ENCODE results near the gene SH3BP4. TPM values are rescaled to one million over a fixed set of nuclear protein-coding genes. Genes with fewer than 3 reads are reported as not detected.

Gene SH3BP4
- total and polyA plus RNA-seq, 10 of the 15 experiments (the other 5 are each of a cell fraction or from before 2014, with no cell fraction given) = 0.03 to 0.36 TPM; not detected in 8

GRCh38 chr2:234939996-234940395 lies 11.8 kb upstream of the SH3BP4 start (continued):
- no peak for TF ChIP-seq CBX3 (IDR thresholded peaks at IDR 0.05; ENCODE audit: borderline replicate concordance, low read depth)
- TF ChIP-seq ZZZ3 (IDR thresholded peaks at IDR 0.05; ENCODE audit: control insufficient read depth, insufficient read length, low read depth) = no peak
- TF ChIP-seq FOXM1 (IDR thresholded peaks at IDR 0.05; ENCODE audit: low read depth, low read length) = no peak
- no peak for TF ChIP-seq RELA (IDR thresholded peaks at IDR 0.05; ENCODE audit: borderline replicate concordance, partially characterized antibody)
- no peak for TF ChIP-seq ZSCAN29 (IDR thresholded peaks at IDR 0.05)

GRCh38 chr2:234940527-234940926 lies 11.3 kb upstream of the SH3BP4 start:
- Histone ChIP-seq H3K9ac (ENCODE audit: control insufficient read depth, insufficient read depth, low read length) (no peak overlapping the region), H3K27me3 (replicated peaks in 1 of 2; ENCODE audit: control insufficient read depth in 2 of 2, insufficient read depth in 2 of 2, low read length in 1 of 2) (no peaks in the 10 kb centered on the region), H3K4me2 (ENCODE audit: control insufficient read depth, insufficient read depth) (no peak overlapping the region), H3K79me2 (ENCODE audit: control insufficient read depth, insufficient read depth, low read length) (no peaks in the 10 kb centered on the region), H3K4me3 (no peak overlapping the region), H3K4me1 (ENCODE audit: control insufficient read depth, insufficient read depth, low read length) (no peaks in the 10 kb centered on the region), H3K9me3 (replicated peaks; ENCODE audit: control insufficient read depth, insufficient read depth, low read length) (no peaks in the 10 kb centered on the region), H3K27ac (ENCODE audit: control insufficient read depth, insufficient read depth) (no peak overlapping the region), H4K20me1 (ENCODE audit: control insufficient read depth, insufficient read depth) (no peaks in the 10 kb centered on the region), H3K36me3 (ENCODE audit: control insufficient read depth in 2 of 2, insufficient read depth in 2 of 2, low read length in 1 of 2) (no peaks in the 10 kb centered on the region), H2AFZ (ENCODE audit: control insufficient read depth, low read depth, low read length) (no peak overlapping the region)
- no peak for ATAC-seq
- FAIRE-seq = no peak
- no peak for TF ChIP-seq EZH2 (IDR thresholded peaks at IDR 0.05; ENCODE audit: borderline replicate concordance, control insufficient read depth, low read depth, low read length)
- TF ChIP-seq CEBPB (IDR thresholded peaks at IDR 0.05; ENCODE audit: borderline replicate concordance in 1 of 2, low read depth in 2 of 2, low read length in 2 of 2) = no peak
- TF ChIP-seq HCFC1 (IDR thresholded peaks at IDR 0.05; ENCODE audit: low read length) = no peak
- TF ChIP-seq TCF12 (IDR thresholded peaks at IDR 0.05; ENCODE audit: low read depth, low read length) = no peak
- TF ChIP-seq NRF1 (conservative IDR thresholded peaks at IDR 0.05; ENCODE audit: low read depth, low read length) = no peak
- no peak for TF ChIP-seq ELK1 (IDR thresholded peaks at IDR 0.05; ENCODE audit: low read depth, low read length)
- no peak for TF ChIP-seq STAT1 (conservative IDR thresholded peaks at IDR 0.05)
- TF ChIP-seq PBX3 (IDR thresholded peaks at IDR 0.05; ENCODE audit: insufficient replicate concordance, low read depth, low read length) = no peak
- no peak for TF ChIP-seq RFX5 (IDR thresholded peaks at IDR 0.05; ENCODE audit: low read depth, low read length)
- no peak for TF ChIP-seq KAT2A (conservative IDR thresholded peaks at IDR 0.05; ENCODE audit: control insufficient read depth, low read depth, low read length)
- no peak for TF ChIP-seq BRCA1 (IDR thresholded peaks at IDR 0.05; ENCODE audit: low read depth, low read length)
- no peak for TF ChIP-seq POLR2AphosphoS5 (IDR thresholded peaks at IDR 0.05; ENCODE audit: low read length)
- no peak for TF ChIP-seq FOXM1 (IDR thresholded peaks at IDR 0.05; ENCODE audit: low read depth, low read length)
- no peak for TF ChIP-seq ZNF622 (IDR thresholded peaks at IDR 0.05)
- no peak for TF ChIP-seq ESRRA (IDR thresholded peaks at IDR 0.05; ENCODE audit: low read length)
- no peak for TF ChIP-seq BCL11A (IDR thresholded peaks at IDR 0.05; ENCODE audit: low read depth, low read length)
- no peak for TF ChIP-seq RBBP5 (conservative IDR thresholded peaks at IDR 0.05)
- TF ChIP-seq MEF2B (IDR thresholded peaks at IDR 0.05; ENCODE audit: partially characterized antibody, poor library complexity, severe bottlenecking) = no peak
- CTCF ChIA-PET = no interaction called here
- no peak for DNase-seq (ENCODE audit: low read depth, low spot score)
- no TSS peak for BruUV-seq (replicated peaks)
- RAD21 ChIA-PET (ENCODE audit: unreplicated experiment) = no interaction called here
- in situ Hi-C loops (cut with MboI) = no loop called here
- SMC1A ChIA-PET (ENCODE audit: uncharacterized antibody, unreplicated experiment) = no interaction called here
- POLR2A ChIA-PET = no interaction called here
- 20% methylated on average over 7 of the region's 7 CpGs for WGBS (ENCODE audit: insufficient coverage, insufficient replicate concordance, low lambda C conversion rate, missing lambda C conversion rate)
- intact Hi-C loops (cut with micrococcal nuclease; ENCODE audit: unreplicated experiment) = no loop called here

Data from GM12878 (cell line).